MG63 (cell line): ENCODE results near the gene RCE1. TPM values are rescaled to one million over a fixed set of nuclear protein-coding genes. Genes with fewer than 3 reads are reported as not detected.
A peak's percentile ranks its signal among the peaks of the same experiment; 100 is the strongest.

ENCODE experiments used
- DNase-seq: peaks from one replicate; pipeline ENCODE4 v3.0.0-alpha.2; 2020
- H3K27me3 ChIP-seq: fragments of 250-450 bp; sonication (Bioruptor Pico); 2 replicates; pipeline ENCODE4 v1.5.1; 2020; ENCODE audit warnings: mild to moderate bottlenecking, moderate library complexity
- H3K36me3 ChIP-seq: fragments of 250-450 bp; sonication (Bioruptor Pico); 2 replicates; pipeline ENCODE4 v1.5.1; 2020; ENCODE audit warnings: mild to moderate bottlenecking, moderate library complexity
- H3K4me3 ChIP-seq: fragments of 250-450 bp; sonication (Bioruptor Pico); 2 replicates; pipeline ENCODE4 v1.5.1; 2020; ENCODE audit warnings: mild to moderate bottlenecking, moderate library complexity
- H3K9me3 ChIP-seq: fragments of 250-450 bp; sonication (Bioruptor Pico); 2 replicates; pipeline ENCODE4 v1.5.1; 2020; ENCODE audit warnings: mild to moderate bottlenecking, moderate library complexity
- total RNA-seq: library from RNA; depleted of rRNA; stranded (reverse); fragments of >200 nt; shearing (Covaris generic); gene quantifications from 2 replicates; pipeline ENCODE4 v1.2.3, GENCODE V29; 2014; ENCODE audit warnings: low replicate concordance

Gene RCE1
- total RNA-seq, 1 experiment from 2014 or later, result 17.2 TPM

- Histone ChIP-seq H3K4me3 (no peak overlapping the region), H3K9me3 (no peaks in the 10 kb centered on the region), H3K36me3 (no peaks in the 10 kb centered on the region), H3K27me3 (no peaks in the 10 kb centered on the region)
- no peak for DNase-seq
Observed at GRCh38 chr11:66870616-66871520, 27.6 kb downstream of the RCE1 start.

- H3K36me3 ChIP-seq, result no peaks in the 10 kb centered on the region
- DNase-seq, result no peak
- H3K27me3 ChIP-seq, result no peaks in the 10 kb centered on the region
- no peaks in the 10 kb centered on the region for H3K9me3 ChIP-seq
- H3K4me3 ChIP-seq, result no peak overlapping the region
Observed at GRCh38 chr11:66871521-66871901, 28.3 kb downstream of the RCE1 start.

DNA sequence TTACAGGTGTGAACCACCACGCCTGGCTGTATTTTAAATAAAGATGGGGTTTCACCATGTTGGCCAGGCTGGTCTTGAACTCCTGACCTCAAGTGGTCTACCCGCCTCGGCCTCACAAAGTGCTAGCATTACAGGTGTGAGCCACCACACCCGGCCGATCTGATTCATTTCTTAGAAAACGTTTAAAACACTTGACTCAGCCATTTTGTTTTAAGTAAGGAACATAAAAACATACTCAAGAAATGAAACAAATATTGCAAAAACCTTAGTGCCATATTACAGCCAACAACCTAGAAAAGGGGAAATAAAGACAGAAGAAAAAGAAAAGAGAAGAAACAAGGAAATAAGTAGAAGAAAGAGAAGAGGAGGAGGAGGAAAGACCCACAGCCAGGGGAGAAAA, 31.0 kb downstream of the RCE1 start:
- DNase-seq, result no peak
- H3K27me3 ChIP-seq, result no peaks in the 10 kb centered on the region
- no peak overlapping the region for H3K4me3 ChIP-seq
- H3K36me3 ChIP-seq, result no peaks in the 10 kb centered on the region
- H3K9me3 ChIP-seq, result no peaks in the 10 kb centered on the region

- H3K27me3 ChIP-seq, result no peaks in the 10 kb centered on the region
- H3K9me3 ChIP-seq, result no peaks in the 10 kb centered on the region
- no peak overlapping the region for H3K4me3 ChIP-seq
- DNase-seq, result no peak
- no peaks in the 10 kb centered on the region for H3K36me3 ChIP-seq
Observed at GRCh38 chr11:66875378-66875777, 32.1 kb downstream of the RCE1 start.

DNA sequence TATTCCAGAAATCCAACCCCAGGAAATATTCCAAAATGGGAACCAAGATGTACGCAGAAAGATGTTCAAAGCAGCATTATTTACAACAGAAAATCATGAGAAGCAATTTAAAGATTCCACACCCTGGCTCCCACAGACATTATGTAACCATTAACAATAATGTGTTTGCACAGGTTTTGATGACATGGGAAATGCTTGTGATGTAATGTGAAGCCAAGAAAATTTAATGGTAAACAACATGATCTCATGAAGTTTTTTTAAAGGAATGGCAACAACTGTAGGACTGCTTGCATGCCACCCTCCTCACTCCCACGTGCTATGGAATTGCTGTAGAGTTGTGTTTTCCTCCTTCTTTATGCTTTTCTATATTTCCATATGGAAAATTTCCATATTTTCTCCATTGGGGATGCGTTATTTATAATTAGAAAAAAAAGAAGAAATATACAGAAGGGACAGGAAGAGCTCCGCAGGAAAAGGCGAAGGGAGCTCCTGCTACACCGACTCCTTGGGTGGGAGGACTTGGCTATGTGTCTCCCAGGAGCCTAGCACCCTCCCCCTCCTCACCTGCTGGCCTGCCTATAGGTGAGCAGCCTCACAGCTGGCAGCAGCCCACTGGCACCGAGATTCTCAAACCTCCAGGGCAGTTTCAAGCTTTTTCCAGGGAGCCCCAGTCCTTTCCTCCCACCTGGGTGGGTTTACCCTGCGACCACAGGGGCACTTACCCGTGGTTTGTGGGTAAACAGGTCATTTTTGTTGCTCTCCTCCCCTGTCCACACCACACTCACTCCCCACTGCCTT, 34.5 kb downstream of the RCE1 start:
- no peak for DNase-seq
- no peaks in the 10 kb centered on the region for H3K9me3 ChIP-seq
- no peak overlapping the region for H3K4me3 ChIP-seq
- no peaks in the 10 kb centered on the region for H3K36me3 ChIP-seq
- no peaks in the 10 kb centered on the region for H3K27me3 ChIP-seq

DNA sequence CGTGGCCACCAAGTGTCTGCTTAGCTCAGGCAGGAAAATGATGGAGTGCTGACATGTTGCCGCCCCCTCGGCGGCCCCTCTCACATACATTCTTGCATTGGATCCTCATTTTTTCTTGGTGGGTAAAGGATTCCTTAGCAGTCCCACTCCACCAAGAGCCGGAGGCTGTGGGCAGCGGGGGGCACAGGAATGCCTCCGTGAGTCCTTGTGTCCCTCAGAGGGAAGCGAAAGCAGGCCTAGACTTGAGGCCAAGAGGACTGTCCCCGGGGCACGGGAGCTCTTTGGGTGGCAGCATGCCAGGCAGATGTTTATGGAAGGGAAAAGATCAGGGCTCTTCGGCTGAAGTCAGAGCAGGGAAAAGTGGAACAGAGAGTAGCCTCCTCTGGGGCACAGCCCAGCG, 35.2 kb downstream of the RCE1 start:
- Histone ChIP-seq H3K4me3 (no peak overlapping the region), H3K9me3 (no peaks in the 10 kb centered on the region), H3K27me3 (no peaks in the 10 kb centered on the region), H3K36me3 (no peaks in the 10 kb centered on the region)
- no peak for DNase-seq

DNA sequence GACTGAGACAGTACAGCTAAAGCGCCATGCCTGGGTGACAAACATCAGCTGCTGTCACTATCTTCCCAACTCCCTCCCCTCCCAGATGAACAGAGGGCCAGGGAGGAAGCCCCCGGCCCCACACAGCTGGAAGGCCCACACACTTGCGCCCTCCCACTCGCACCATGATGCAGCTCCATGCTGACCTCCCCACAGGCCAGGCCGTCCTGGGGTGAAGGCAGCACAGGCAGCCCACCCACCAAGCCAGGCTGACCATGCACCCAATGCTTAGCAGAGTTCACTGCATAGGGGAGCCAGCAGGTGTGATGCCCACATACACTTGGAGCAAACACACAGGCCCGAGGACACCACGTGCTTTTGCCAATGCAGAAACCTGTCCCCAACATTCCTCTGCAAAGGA, 35.8 kb downstream of the RCE1 start:
- Histone ChIP-seq H3K27me3 (no peaks in the 10 kb centered on the region), H3K9me3 (no peaks in the 10 kb centered on the region), H3K36me3 (no peaks in the 10 kb centered on the region), H3K4me3 (no peak overlapping the region)
- DNase-seq, result no peak

DNA sequence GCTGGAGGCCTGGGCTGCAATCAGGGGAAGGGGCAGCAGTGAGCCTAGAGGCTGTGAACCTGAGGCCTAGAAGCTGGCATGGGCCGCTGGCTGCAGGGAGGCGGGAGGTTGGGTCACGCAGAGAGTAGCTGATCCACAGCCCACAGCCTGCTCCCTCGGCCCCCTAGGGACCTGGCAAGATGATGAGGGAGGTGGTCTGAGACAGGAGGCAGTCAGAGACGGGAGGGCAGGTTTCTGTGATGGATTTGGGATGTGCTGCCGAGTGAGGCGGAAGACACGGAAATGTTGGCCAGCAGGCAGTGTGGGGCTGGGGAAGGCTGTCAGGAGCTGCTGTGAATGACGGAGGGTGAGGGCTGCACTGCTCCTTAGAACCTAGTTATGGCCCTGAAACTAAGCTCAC, 36.3 kb downstream of the RCE1 start:
- Histone ChIP-seq H3K36me3 (no peaks in the 10 kb centered on the region), H3K4me3 (no peak overlapping the region), H3K27me3 (no peaks in the 10 kb centered on the region), H3K9me3 (no peaks in the 10 kb centered on the region)
- DNase-seq, result no peak

GRCh38 chr11:66879999-66880398, 36.8 kb downstream of the RCE1 start:
- DNase-seq, result no peak
- Histone ChIP-seq H3K27me3 (no peaks in the 10 kb centered on the region), H3K36me3 (no peaks in the 10 kb centered on the region), H3K9me3 (no peaks in the 10 kb centered on the region), H3K4me3 (no peak overlapping the region)

DNA sequence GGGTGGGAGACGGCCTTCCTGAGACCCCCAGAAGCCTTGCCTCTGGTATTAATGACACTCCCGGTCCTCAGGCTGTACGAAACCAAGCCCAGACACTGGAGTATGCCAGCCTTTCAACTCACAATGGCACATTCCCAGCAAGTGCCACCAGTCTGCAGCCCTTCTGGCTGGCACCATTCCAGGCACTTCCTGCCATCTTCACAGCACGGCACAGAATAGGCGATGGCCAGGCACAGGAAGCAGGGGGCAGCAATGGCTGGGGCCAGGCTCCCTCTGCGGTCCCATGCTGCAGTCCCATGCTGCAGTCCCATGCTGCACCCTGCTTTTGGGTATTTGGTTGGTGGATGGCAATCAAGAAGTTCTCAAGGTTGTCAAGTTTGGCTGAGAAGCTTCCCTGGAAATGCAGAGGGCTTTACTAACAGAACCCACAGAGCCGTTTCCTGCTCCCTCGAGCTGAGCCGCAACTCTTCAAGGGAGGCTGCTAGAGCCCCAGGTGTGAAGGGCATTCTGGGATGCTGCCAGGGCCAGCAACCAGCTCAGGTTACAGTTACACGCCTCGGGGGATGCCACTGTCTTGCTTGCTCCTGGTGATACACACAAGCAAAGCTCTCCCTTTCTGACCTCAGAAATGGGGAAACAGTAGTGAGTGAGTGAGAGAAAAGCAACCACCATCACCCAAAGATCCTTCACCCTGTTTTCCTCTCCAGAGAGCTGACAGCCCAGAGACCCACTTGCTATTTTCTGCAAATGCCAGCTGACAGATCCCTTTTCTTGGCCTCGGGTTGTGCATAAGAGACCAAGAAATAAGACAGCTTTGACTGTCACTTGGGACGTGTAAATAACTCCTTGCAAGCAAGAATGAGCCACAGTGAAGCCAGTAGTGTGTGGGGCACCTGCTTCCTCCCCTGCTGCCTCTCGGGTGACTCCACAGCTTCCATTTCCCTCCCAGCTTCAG, 37.5 kb downstream of the RCE1 start:
- DNase-seq, result no peak
- Histone ChIP-seq H3K4me3 (no peak overlapping the region), H3K9me3 (no peaks in the 10 kb centered on the region), H3K36me3 (no peaks in the 10 kb centered on the region), H3K27me3 (no peaks in the 10 kb centered on the region)

- Histone ChIP-seq H3K36me3 (no peaks in the 10 kb centered on the region), H3K4me3 (no peak overlapping the region), H3K9me3 (no peaks in the 10 kb centered on the region), H3K27me3 (no peaks in the 10 kb centered on the region)
- DNase-seq, result no peak
Observed at GRCh38 chr11:66881451-66881835, 38.2 kb downstream of the RCE1 start.

- Histone ChIP-seq H3K36me3 (no peaks in the 10 kb centered on the region), H3K4me3 (no peak overlapping the region), H3K9me3 (no peaks in the 10 kb centered on the region), H3K27me3 (no peaks in the 10 kb centered on the region)
- no peak for DNase-seq
Observed at GRCh38 chr11:66881927-66882452, 38.7 kb downstream of the RCE1 start.

GRCh38 chr11:66882561-66883015, 39.3 kb downstream of the RCE1 start:
- Histone ChIP-seq H3K27me3 (no peaks in the 10 kb centered on the region), H3K9me3 (no peaks in the 10 kb centered on the region), H3K4me3 (no peak overlapping the region), H3K36me3 (no peaks in the 10 kb centered on the region)
- DNase-seq, result no peak

DNA sequence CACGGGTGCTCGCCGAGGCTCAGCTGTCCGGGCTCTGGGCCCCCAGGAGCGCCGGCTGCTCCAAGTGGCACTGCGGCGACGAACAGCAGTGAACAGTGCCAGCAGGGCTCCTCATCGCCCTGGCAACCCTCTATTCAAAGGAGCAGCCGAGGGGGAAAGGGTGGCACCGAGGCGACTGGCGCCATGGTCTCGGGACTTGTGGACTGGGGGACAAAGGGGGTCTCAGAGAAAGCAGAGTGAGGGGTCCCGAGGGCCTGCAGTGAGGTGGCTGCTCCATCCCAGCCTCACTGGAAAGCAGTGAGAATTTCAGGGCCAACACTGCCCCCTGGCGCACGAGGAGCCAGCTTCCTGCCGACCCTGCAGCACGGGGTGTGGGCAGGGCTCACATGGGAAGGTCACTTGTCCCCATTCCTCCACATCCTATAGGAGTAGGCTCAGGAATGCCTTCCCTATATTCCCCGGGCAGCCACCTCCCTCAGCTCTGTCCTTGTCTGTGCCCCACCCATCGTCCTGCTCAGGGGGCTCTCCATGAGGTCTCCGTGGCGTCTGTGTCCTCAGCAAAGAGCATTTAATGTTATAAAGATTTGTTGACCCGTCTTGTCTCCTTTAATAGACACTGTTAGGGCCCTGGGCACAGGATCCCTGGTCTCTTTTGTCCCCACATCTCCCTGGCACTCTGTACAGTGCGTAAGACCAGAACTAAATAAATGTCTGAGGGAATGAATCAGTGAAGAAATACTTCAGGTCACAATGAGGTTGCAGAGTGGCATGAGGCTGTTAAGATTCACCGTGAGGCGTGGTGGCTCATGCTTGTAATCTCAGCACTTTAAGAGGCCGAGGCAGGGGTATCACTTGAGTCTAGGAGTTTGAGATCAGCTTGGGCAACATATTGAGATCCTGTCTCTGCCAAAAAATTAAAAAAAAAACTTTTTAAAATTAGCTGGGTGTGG, 40.0 kb downstream of the RCE1 start:
- DNase-seq, result peak; percentile 51
- H3K4me3 ChIP-seq, result no peak overlapping the region
- no peaks in the 10 kb centered on the region for H3K27me3 ChIP-seq
- no peaks in the 10 kb centered on the region for H3K36me3 ChIP-seq
- no peaks in the 10 kb centered on the region for H3K9me3 ChIP-seq

DNA sequence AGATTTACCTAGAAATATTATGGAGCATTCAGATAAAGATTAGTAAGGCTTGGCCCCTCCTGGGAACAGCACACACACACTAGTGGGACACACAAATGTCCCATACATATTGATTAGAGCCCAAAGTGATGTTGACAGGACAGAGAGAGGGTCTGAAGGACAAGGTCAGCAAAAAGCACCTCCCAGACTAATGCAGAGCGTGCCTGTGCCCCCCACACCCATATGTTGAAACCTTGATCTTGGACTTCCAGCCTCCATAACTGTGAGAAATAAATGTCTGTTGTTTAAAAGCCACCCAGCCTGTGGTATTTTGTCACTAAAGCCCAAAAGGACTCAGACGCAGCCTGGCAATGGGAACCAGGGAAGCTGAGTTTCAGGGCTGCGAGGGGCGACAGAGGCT, 41.2 kb downstream of the RCE1 start:
- no peaks in the 10 kb centered on the region for H3K36me3 ChIP-seq
- no peaks in the 10 kb centered on the region for H3K9me3 ChIP-seq
- no peaks in the 10 kb centered on the region for H3K27me3 ChIP-seq
- H3K4me3 ChIP-seq, result no peak overlapping the region
- no peak for DNase-seq

DNA sequence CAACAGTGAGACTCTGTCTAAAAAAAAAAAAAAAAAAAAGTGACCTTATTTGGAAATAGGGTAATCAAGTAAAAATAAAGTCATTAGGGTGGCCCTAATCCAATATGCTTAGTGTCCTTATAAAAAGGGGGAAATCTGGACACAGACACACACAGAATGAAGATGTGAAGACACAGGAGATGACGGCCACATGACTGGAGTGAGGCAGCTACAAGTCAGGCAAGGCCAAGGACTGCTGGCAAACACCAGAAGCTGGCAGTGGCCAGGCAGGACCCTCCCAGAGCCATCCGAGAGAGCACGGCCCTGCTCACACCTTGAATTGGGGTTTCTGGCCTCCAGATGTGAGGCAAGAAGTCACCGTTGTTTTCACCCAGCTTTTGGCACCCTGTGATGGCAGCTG, 42.2 kb downstream of the RCE1 start:
- no peaks in the 10 kb centered on the region for H3K27me3 ChIP-seq
- H3K36me3 ChIP-seq, result no peaks in the 10 kb centered on the region
- H3K9me3 ChIP-seq, result no peaks in the 10 kb centered on the region
- DNase-seq, result no peak
- no peak overlapping the region for H3K4me3 ChIP-seq
